K562 (cell line): Measurements from ENCODE around the gene RNF113B. TPM values are rescaled to one million over a fixed set of nuclear protein-coding genes. Genes with fewer than 3 reads are reported as not detected.

ENCODE experiments used
- ATAC-seq: fragments of 200-7000 bp; cut with Tn5 transposase; 3 replicates; pipeline ENCODE4 v1.9.1; 2020; ENCODE audit warnings: moderate library complexity
- BruUV-seq: library from RNA; stranded (reverse); fragments of 400-500 nt; replicated peaks from 2 replicates; lab custom pipeline; 2021; lab: Mats Ljungman, UMichigan
- CTCF ChIA-PET: fragments of 300-600 bp; formaldehyde crosslinking; extraction: SDS; loops from one replicate; lab custom pipeline; 2021; ENCODE audit warnings: low intra/inter-chr PET ratio; lab: Yijun Ruan, JAX
- POLR2A ChIA-PET: fragments of 300-600, 350-650 bp; sonication (Branson Sonifier 250); formaldehyde crosslinking; extraction: SDS; loops from one replicate; lab custom pipeline; 2021; ENCODE audit warnings: antibody characterized with exemption, inconsistent platforms; lab: Yijun Ruan, JAX
- DNase-seq, 4 experiments: peaks; one replicate each; pipeline versions ENCODE4 v3.0.0 to v3.0.0-alpha.2; 2011 to 2018; ENCODE audit warnings: low spot score in 3 of 4, mixed read lengths in 3 of 4; ENCODE audit errors: extremely low read depth in 1 of 4
- FAIRE-seq: peaks from 2 replicates; lab custom pipeline; 2011; peaks lifted over from hg19 to GRCh38; lab: Jason Lieb, UNC
- H2AFZ ChIP-seq: 2 replicates; pipeline ENCODE4 v1.6.0; 2011; ENCODE audit warnings: low read depth, low read length, control low read depth, inconsistent platforms
- H3K27ac ChIP-seq: fragments of 200-600 bp; 3 replicates; pipeline ENCODE4 v1.8.0; 2011; ENCODE audit warnings: low read depth, mild to moderate bottlenecking, control low read depth, inconsistent platforms, low read length, moderate library complexity, mixed read lengths; ENCODE audit errors: extremely low read depth
- H3K27me3 ChIP-seq, 2 experiments: fragments of 300-600 bp in 1 of 2; 2 replicates in 1 of 2; 3 replicates in 1 of 2; pipeline versions ENCODE4 v1.6.0 to v1.8.0; 2011; ENCODE audit warnings: inconsistent platforms in 2 of 2, low read length in 2 of 2, mild to moderate bottlenecking in 1 of 2, mixed read lengths in 1 of 2, moderate library complexity in 1 of 2; ENCODE audit not compliant: control insufficient read depth in 2 of 2, insufficient read depth in 2 of 2
- H3K36me3 ChIP-seq: fragments of 300-600 bp; 3 replicates; pipeline ENCODE4 v1.8.0; 2011; ENCODE audit warnings: mild to moderate bottlenecking, low read length, inconsistent platforms; ENCODE audit not compliant: control insufficient read depth, insufficient read depth
- H3K4me1 ChIP-seq, 2 experiments: fragments of 200-600 bp in 1 of 2; replicated peaks in 1 of 2; 2 replicates in 1 of 2; 3 replicates in 1 of 2; pipeline versions ENCODE4 v1.5.1 to v1.8.0; 2011; ENCODE audit warnings: inconsistent platforms in 2 of 2, low read length in 2 of 2, mild to moderate bottlenecking in 1 of 2, mixed read lengths in 1 of 2, moderate library complexity in 1 of 2; ENCODE audit not compliant: control insufficient read depth in 2 of 2, insufficient read depth in 2 of 2
- H3K4me2 ChIP-seq: 2 replicates; pipeline ENCODE4 v1.6.1; 2011; ENCODE audit warnings: low read length, control low read depth, inconsistent platforms, mixed read lengths; ENCODE audit not compliant: insufficient read depth
- H3K4me3 ChIP-seq: fragments of 200-600 bp; sonication (generic), shearing (Covaris generic); 2 replicates; pipeline ENCODE4 v1.5.1; 2016; ENCODE audit warnings: control low read depth, inconsistent platforms
- H3K79me2 ChIP-seq: fragments of 200-600 bp; 3 replicates; pipeline ENCODE4 v1.8.0; 2011; ENCODE audit warnings: low read length, inconsistent platforms; ENCODE audit not compliant: control insufficient read depth, insufficient read depth
- H3K9ac ChIP-seq, 2 experiments: 2 replicates each; pipeline versions ENCODE4 v1.6.0 to v1.6.1; 2011; ENCODE audit warnings: low read depth in 2 of 2, low read length in 2 of 2, control low read depth in 1 of 2, inconsistent platforms in 1 of 2, mild to moderate bottlenecking in 1 of 2, mixed read lengths in 1 of 2; ENCODE audit not compliant: insufficient read depth in 1 of 2
- H3K9me1 ChIP-seq: one replicate; pipeline ENCODE4 v1.6.0; 2011; ENCODE audit warnings: inconsistent platforms, mild to moderate bottlenecking, low read length, moderate library complexity; ENCODE audit not compliant: control insufficient read depth, insufficient read depth
- H3K9me3 ChIP-seq: replicated peaks from 2 replicates; pipeline ENCODE4 v1.5.1; 2011; ENCODE audit warnings: low read depth, low read length, inconsistent platforms; ENCODE audit not compliant: control insufficient read depth, insufficient read depth
- H4K20me1 ChIP-seq: replicated peaks from 2 replicates; pipeline ENCODE4 v1.6.1; 2011; ENCODE audit warnings: low read length, inconsistent platforms, mixed read lengths; ENCODE audit not compliant: control insufficient read depth, insufficient read depth
- AFF1 ChIP-seq, 2 experiments: fragments of 450-650 bp; IDR thresholded peaks; 2 replicates each; pipeline ENCODE4 v1.6.1; 2018; ENCODE audit warnings: mild to moderate bottlenecking in 2 of 2, low read depth in 1 of 2; ENCODE audit not compliant: partially characterized antibody in 2 of 2
- BACH1 ChIP-seq: fragments of 200-800 bp; sonication (Bioruptor generic); IDR thresholded peaks from 2 replicates; pipeline ENCODE4 v1.6.1; 2016; ENCODE audit warnings: missing genetic modification characterization, missing compliant biosample characterization
- E2F4 ChIP-seq: sonication (generic); formaldehyde crosslinking; IDR thresholded peaks from 2 replicates; pipeline ENCODE4 v1.8.0; 2022; ENCODE audit warnings: mild to moderate bottlenecking, low read depth, missing genetic modification reagents
- EHMT2 ChIP-seq: fragments of 450-650 bp; IDR thresholded peaks from 2 replicates; pipeline ENCODE4 v1.6.1; 2018; ENCODE audit warnings: antibody characterized with exemption
- ERF ChIP-seq: fragments of 450-650 bp; formaldehyde crosslinking; IDR thresholded peaks from 2 replicates; pipeline ENCODE4 v1.4.0; 2020; ENCODE audit warnings: mild to moderate bottlenecking, mixed read lengths
- GABPB2 ChIP-seq: fragments of 250-450 bp; sonication (Bioruptor Pico); conservative IDR thresholded peaks from 2 replicates; pipeline ENCODE4 v1.5.1; 2021; ENCODE audit warnings: mild to moderate bottlenecking
- MAFF ChIP-seq: IDR thresholded peaks from 2 replicates; pipeline ENCODE4 v1.6.1; 2012; ENCODE audit warnings: low read length, improper control_type of control experiment
- MCM7 ChIP-seq, 2 experiments: fragments of 450-650 bp; IDR thresholded peaks; 2 replicates each; pipeline ENCODE4 v1.6.1; 2016 to 2018
- PCBP2 ChIP-seq: fragments of 200-400 bp; formaldehyde crosslinking; IDR thresholded peaks from 2 replicates; pipeline ENCODE4 v1.6.1; 2018; ENCODE audit warnings: low read length, low read depth, mild to moderate bottlenecking, moderate library complexity; ENCODE audit not compliant: poor library complexity, severe bottlenecking
- PHTF2 ChIP-seq: fragments of 250-450 bp; sonication (Bioruptor Pico); IDR thresholded peaks from 2 replicates; pipeline ENCODE4 v1.5.0; 2021; ENCODE audit warnings: mild to moderate bottlenecking
- PURB ChIP-seq: sonication (generic); formaldehyde crosslinking; IDR thresholded peaks from 2 replicates; pipeline ENCODE4 v1.9.0; 2021; ENCODE audit warnings: low read depth, mild to moderate bottlenecking, missing genetic modification reagents
- SNIP1 ChIP-seq: fragments of 450-650 bp; IDR thresholded peaks from 2 replicates; pipeline ENCODE4 v1.7.1; 2017; ENCODE audit warnings: low read depth, mild to moderate bottlenecking
- SRSF9 ChIP-seq: fragments of 200-400 bp; formaldehyde crosslinking; IDR thresholded peaks from 2 replicates; pipeline ENCODE4 v1.6.1; 2017; ENCODE audit warnings: low read depth, low read length, borderline replicate concordance
- TEAD4 ChIP-seq, 2 experiments: sonication (generic) in 1 of 2; formaldehyde crosslinking in 1 of 2; IDR thresholded peaks; 2 replicates each; pipeline versions ENCODE4 v1.6.1 to v1.8.0; 2012 to 2022; ENCODE audit warnings: borderline replicate concordance in 1 of 2, inconsistent platforms in 1 of 2, low read length in 1 of 2, mild to moderate bottlenecking in 1 of 2, missing genetic modification reagents in 1 of 2
- ZBTB7A ChIP-seq: IDR thresholded peaks from 2 replicates; pipeline ENCODE4 v1.6.1; 2011; ENCODE audit warnings: low read depth, mild to moderate bottlenecking, low read length, moderate library complexity, borderline replicate concordance; ENCODE audit not compliant: control insufficient read depth
- ZNF165 ChIP-seq: fragments of 250-450 bp; sonication (Bioruptor Pico); IDR thresholded peaks from 2 replicates; pipeline ENCODE4 v1.4.0; 2020; ENCODE audit warnings: borderline replicate concordance
- ZNF766 ChIP-seq: fragments of 200-800 bp; sonication (Bioruptor generic); conservative IDR thresholded peaks from 2 replicates; pipeline ENCODE4 v1.6.1; 2016; ENCODE audit warnings: missing genetic modification characterization, missing compliant biosample characterization
- ZNF780A ChIP-seq: fragments of 250-450 bp; sonication (Bioruptor Pico); IDR thresholded peaks from 2 replicates; pipeline ENCODE4 v1.5.0; 2021; ENCODE audit warnings: mild to moderate bottlenecking
- WGBS: fragments of 100-300 bp; shearing (Covaris generic); methylation state at CpG from one replicate; pipeline ENCODE4 v1.1.6; 2016; ENCODE audit warnings: low coverage, mixed read lengths; ENCODE audit not compliant: insufficient coverage; ENCODE audit errors: missing lambda C conversion rate; 5-methylcytosine and 5-hydroxymethylcytosine counted together
- in situ Hi-C: fragments of 300-500 bp; cut with MboI; formaldehyde crosslinking; loops from 4 replicates; pipeline ENCODE4 v1.15.0; 2018; ENCODE audit warnings: inconsistent platforms, mixed read lengths
- intact Hi-C: fragments of 100-400 bp; cut with micrococcal nuclease; formaldehyde crosslinking; loops from 2 replicates; pipeline ENCODE4 v1.14.2; 2022
- polyA plus RNA-seq, 8 experiments: library from polyadenylated mRNA; depleted of rRNA in 4 of 8; stranded (reverse) in 5 of 8; unstranded in 3 of 8; fragments of >200 nt; fragmentation: Nextera tagmentation in 2 of 8; fragmentation: Illumina TruSeq in 1 of 8; extraction: Ambion mirVana in 2 of 8; extraction: Trizol in 1 of 8; gene quantifications; 2 replicates each; pipeline versions ENCODE4 v1.2.1 to v1.2.3, GENCODE V29; 2011 to 2014; ENCODE audit warnings: inconsistent platforms in 1 of 8, missing spikeins in 1 of 8
- total RNA-seq, 7 experiments: library from RNA; depleted of rRNA in 6 of 7; stranded (reverse); fragments of >200 nt in 6 of 7; fragmentation: Illumina TruSeq in 2 of 7; extraction: Trizol in 2 of 7; gene quantifications; 2 replicates each; pipeline versions ENCODE4 v1.2.1 to v1.2.3, GENCODE V29; 2011 to 2021; ENCODE audit warnings: low replicate concordance in 1 of 7

The RNF113B gene
- total and polyA plus RNA-seq, 9 of the 15 experiments (the other 6 are each of a cell fraction or from before 2014, with no cell fraction given) = 0.09 TPM; not detected in 8

- DNase-seq = no peak
- WGBS = 7% methylated on average over 11 of the region's 12 CpGs
- H2AFZ ChIP-seq = no peak overlapping the region
- no peak for FAIRE-seq
- H3K9me1 ChIP-seq = no peaks in the 10 kb centered on the region
- H3K27me3 ChIP-seq = peaks cover 4 to 35% of the 10 kb centered on the region in 2 experiments; a peak in 3 of 5 replicates
- no TSS peak for BruUV-seq
- no peak overlapping the region for H3K4me2 ChIP-seq
- no peaks in the 10 kb centered on the region; the same call in 1 of the 2 replicates for H4K20me1 ChIP-seq
- H3K27ac ChIP-seq = no peak overlapping the region
- no peak for ATAC-seq
- H3K4me3 ChIP-seq = no peak overlapping the region
- ChIA-PET POLR2A (no interaction called here), CTCF (no interaction called here)
- in situ Hi-C loops = no loop called here
- no peaks in the 10 kb centered on the region for H3K79me2 ChIP-seq
- H3K9me3 ChIP-seq = no peaks in the 10 kb centered on the region
- H3K4me1 ChIP-seq = no peaks in the 10 kb centered on the region; a peak in 1 of 5 replicates
- H3K36me3 ChIP-seq = no peaks in the 10 kb centered on the region
- no peak overlapping the region for H3K9ac ChIP-seq
- intact Hi-C loops = no loop called here
- no peak for TF ChIP-seq AFF1 (IDR thresholded peaks at IDR 0.05; ENCODE audit: low read depth in 1 of 2, partially characterized antibody in 2 of 2)
- TF ChIP-seq BACH1 = no peak
- no peak for TF ChIP-seq TEAD4 (IDR thresholded peaks at IDR 0.05; ENCODE audit: low read length)
- no peak for TF ChIP-seq TEAD4 (CRISPR knock-in tag; IDR thresholded peaks at IDR 0.05; ENCODE audit: borderline replicate concordance)
- TF ChIP-seq ZNF165 (CRISPR knock-in tag) = no peak
- TF ChIP-seq PHTF2 (CRISPR knock-in tag) = no peak
- no peak for TF ChIP-seq ZNF766
- TF ChIP-seq SNIP1 = no peak
- TF ChIP-seq EHMT2 = no peak
- TF ChIP-seq ZBTB7A = no peak
- TF ChIP-seq ZNF780A (CRISPR knock-in tag) = no peak
- no peak for TF ChIP-seq PCBP2
- TF ChIP-seq MCM7 (IDR thresholded peaks at IDR 0.05) = no peak
- no peak for TF ChIP-seq GABPB2 (CRISPR knock-in tag)
- TF ChIP-seq ERF (CRISPR knock-in tag) = no peak
- no peak for TF ChIP-seq E2F4 (CRISPR knock-in tag)
- TF ChIP-seq PURB (CRISPR knock-in tag) = no peak
- TF ChIP-seq MAFF = no peak
- no peak for TF ChIP-seq SRSF9
Measured at GRCh38 chr13:98217597-98217996, 40.5 kb upstream of the RNF113B start.
